Stimulated activated CD4-positive, alpha-beta T cell treated with anti-CD3 and anti-CD28 coated beads, TNF-alpha, amount 100 ng/mL, for 24 hours (primary cell): Measurements from ENCODE around the gene DDX39A.
"Not testable (repeated sequence)": the region's sequence is repeated elsewhere in the genome, so short reads cannot be mapped to it uniquely, and the experiment has no call there.

Experiments
- DNase-seq, 3 experiments: peaks; one replicate each; pipeline ENCODE4 v3.0.0-alpha.2; 2020; ENCODE audit warnings: low read depth in 3 of 3

Gene DDX39A

DNA sequence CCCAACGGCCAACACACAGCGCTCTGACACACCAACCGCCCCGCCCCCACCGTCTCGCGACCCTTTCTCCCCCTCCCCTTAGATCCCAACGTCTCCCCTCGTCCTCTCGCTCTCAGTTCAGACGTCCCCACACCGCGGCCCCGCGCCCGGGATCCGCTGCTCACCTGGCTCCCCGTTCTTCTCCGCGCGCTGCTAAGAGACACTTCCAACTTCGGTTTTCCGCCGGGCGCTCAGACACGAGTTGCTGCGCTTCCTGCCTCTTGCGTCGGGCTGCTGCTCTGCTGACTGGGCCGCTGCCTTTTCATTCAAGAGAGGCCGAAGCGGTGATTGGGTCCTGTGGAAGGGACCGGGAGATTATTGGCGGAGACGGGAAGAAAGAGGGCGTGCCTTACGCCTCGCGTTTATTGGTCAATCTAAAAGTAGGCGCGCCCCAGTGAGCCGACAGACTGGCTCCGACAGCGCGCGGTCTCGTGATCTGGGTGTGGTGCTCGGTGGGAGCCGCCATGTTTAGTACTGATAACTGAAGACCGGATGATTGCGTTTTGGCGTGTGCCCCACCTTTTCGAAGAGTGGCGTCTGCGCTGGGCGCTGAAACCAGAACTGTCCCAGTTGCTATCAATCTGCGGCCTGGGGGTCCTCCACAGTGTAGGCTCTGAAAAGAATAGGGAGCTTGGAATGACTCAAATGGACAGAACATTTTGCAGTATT lies at the start of gene DDX39A:
Gene DDX39A, minus strand, starts transcription at position 236 of the 708 bp plus-strand sequence. CDS start 6,121 bp downstream, outside the sequence.
- DNase-seq, result peak; percentile 93 to 96 (median 95)

- DNase-seq, result no peak
Measured at GRCh38 chr19:14467816-14468215, 48.7 kb upstream of the DDX39A start.

DNA sequence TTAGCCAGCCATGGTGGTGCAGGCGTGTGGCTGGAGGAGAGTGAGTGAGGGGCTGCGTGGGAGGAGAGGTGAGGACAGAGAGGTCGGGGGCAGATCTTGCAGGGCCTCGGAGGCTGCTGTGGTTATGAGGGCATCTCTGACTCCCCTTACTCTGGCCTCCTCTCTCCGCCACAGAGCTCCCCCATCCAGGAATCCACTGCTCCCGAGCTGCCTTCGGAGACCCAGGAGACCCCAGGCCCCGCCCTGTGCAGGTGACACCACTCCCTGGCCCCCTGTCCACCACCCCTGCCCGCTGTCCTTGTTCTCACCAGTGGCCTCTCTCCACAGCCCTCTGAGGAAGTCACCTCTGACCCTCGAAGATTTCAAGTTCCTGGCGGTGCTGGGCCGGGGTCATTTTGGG lies 48.2 kb upstream of the DDX39A start:
- DNase-seq, result no peak

- no peak for DNase-seq
Measured at GRCh38 chr19:14463747-14464146, 44.6 kb upstream of the DDX39A start.

DNA sequence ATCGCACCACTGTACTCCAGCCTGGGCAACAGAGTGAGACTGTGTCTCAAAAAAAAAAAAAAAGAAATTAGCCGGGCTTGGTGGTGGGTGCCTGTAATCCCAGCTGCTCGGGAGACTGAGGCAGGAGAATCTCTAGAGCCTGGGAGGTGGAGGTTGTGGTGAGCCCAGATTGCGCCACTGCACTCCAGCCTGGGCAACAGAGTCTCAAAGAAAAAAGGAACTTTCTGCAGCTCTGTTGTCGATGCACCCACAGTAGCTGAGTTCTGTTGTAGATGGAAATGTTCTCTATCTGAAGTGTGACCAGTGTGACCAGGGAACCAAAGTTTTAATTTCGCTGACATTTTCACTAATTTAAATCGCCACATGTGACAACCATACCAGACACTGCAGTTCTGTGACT lies 43.3 kb upstream of the DDX39A start:
- DNase-seq, result not testable (repeated sequence)

DNA sequence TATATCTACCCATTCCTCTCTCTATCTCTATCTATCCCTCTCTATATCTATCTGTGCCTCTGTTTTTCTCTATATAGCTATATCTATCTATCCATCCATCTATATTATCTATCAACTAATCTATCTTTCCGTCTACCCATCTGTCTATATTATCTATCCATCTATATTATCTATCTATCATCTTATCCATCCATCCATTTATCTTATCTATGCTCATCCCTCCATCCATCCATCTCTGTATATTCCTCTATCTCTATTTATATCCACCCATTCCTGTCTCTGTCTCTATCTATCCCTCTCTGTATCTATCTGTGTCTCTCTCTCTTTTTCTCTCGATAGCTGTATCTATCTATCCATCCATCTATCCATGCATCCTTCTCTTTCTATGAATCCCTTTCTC lies 41.8 kb upstream of the DDX39A start:
- no peak for DNase-seq

DNA sequence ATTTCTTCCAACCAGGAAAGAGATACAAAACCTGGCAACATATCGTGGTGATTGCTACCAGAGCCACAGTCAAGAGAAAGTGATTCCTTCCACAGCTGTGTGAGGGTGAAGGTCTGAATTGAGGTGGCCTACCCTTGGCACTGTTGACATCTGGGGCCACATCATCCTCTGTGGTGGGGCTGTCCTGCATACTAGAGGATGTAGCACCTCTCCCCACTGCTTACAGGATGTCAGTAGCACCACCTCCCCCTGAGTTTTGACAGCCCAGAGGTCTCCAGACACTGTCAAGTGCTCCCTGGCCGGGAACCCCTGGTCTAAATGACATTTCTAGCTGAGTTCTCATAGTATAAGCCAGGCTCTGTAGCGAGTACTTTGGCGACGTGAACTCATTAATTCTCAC lies 40.6 kb upstream of the DDX39A start:
- no peak for DNase-seq

GRCh38 chr19:14452303-14452702 lies 33.2 kb upstream of the DDX39A start:
- not testable (repeated sequence) for DNase-seq

GRCh38 chr19:14450876-14451275 lies 31.7 kb upstream of the DDX39A start:
- no peak for DNase-seq

- peak in 2 of 3 experiments; percentile 43 to 83 for DNase-seq
Measured at GRCh38 chr19:14450168-14450874, 31.2 kb upstream of the DDX39A start.

- no peak for DNase-seq
Measured at GRCh38 chr19:14449321-14449720, 30.2 kb upstream of the DDX39A start.

DNA sequence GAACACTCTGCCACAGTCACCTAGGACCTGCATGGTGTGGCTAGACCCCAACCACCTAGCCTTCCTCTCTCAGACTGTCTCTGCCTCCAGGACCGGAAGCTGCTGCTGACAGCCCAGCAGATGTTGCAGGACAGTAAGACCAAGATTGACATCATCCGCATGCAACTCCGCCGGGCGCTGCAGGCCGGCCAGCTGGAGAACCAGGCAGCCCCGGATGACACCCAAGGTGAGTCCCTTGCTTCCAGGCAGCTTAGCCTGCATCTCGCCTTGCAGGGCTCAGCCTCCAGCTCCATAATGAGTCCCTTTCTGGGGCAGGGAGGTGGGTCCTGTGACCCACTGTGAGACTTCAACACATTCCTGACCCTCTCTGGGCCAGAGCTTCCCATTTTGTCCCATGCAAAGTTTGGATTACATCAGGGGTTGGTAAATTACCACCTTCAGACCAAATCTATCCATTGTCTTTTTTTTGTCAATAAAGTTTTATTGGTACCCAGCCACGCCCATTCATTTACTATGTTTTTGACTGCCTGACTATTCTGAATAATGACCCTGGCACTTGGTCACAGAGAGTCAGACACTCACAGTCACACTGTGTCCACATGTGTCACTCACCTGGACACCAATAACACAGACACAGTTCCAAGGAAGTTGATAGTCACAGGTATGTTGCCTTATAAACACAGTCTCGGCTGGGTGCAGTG lies 27.3 kb upstream of the DDX39A start:
- no peak for DNase-seq

DNA sequence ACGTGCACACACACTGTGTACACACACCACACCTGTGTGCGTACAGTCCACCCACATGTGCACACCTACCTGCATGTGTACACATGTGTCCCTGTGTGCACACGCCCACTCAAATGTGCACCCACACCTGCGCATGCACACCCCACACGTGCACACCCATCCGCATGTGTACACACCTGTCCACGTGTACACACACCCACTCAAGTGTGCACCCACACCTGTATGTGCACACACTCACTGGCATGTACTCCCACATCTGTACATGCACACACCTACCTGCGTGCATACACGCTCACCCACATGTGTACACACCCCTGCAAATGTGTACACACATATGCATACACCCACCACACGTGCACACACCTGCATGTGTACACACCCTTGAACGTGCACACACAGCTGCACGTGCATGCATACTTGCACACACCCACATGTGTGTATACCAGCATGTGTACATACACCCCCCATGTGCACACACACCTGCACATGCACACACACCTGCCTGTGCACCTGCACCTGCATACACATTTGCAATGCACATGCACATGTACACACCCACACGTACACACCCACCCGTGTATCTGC lies 24.6 kb upstream of the DDX39A start:
- no peak for DNase-seq

DNA sequence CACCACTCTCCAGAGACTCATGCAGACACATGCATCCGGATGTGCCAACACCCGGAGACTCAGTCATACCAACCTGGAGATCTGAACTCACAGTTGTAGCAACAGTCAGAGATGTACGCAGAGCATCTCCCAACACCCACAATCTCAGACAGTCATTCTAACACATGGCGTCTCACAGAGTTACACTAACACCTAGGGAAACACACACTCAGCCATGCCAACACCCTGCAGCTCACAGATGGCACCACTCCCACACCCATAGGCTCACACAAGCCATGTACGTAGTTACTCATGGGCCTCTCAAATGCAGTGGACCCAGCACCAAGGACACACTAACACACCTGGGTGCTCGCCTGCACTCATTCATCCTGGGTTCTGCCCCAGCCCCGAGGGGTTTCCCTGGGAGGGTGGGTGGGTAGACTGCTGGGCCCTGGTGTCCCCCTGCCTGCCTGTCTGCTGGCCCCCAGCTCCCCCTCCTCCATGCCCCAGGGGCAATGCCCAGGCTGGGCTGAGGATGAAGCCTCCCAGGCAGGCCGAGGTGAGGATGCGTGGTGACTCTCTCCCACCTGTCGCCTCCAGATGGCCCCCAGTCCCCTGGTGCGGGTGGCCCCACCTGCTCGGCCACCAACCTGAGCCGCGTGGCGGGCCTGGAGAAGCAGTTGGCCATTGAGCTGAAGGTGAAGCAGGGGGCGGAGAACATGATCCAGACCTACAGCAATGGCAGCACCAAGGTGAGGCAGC lies 23.9 kb upstream of the DDX39A start:
- no peak for DNase-seq

DNA sequence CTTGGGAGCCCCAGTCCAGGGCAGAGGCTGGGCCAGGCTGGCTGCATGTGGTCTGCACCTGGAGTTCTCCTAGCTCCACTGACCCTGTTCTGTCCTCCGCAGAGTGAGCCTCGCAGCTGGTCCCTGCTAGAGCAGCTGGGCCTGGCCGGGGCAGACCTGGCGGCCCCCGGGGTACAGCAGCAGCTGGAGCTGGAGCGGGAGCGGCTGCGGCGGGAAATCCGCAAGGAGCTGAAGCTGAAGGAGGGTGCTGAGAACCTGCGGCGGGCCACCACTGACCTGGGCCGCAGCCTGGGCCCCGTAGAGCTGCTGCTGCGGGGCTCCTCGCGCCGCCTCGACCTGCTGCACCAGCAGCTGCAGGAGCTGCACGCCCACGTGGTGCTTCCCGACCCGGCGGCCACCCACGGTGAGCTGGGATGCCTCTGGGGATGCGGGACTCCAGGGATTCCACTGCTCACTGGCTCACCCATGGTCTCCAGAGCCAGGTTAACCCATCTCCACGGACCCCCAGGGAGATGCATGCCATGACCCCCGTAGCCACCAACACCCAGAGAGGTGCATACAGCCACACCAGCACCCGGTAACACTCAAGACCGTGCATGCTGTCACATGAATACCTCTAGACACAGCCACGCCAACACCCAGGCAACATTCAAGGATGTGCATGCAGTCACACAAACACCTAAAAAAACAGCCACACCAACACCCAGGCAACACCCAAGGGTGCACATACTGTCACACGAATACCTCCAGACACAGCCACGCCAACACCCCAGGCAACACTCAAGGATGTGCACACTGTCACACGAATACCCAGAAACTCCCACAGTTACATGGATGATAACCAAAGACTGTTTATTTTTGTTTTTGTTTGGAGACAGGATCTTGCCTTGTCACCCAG lies 22.1 kb upstream of the DDX39A start:
- DNase-seq, result no peak

GRCh38 chr19:14440049-14440448 lies 20.9 kb upstream of the DDX39A start:
- peak; percentile 56 to 78 (median 70) for DNase-seq

DNA sequence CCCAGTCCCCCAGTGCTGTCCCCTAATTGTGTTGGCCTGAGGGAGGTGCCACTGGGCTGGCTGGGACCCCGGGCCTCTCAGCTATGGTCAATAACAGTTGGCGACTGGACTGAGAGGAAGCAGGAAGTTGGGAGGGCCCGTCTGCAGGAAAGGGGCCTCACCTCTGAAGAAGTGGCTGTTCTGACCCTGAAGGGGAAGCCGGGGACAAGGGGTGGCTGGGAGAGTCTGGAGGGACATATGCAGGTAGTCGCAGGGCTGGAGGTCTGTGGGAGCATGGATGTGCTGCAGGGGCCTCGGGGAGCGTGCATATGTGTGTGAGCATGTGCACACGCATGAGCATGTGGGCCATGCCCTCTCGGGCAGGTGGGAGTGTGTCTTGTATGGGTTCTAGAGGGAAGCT lies 19.9 kb upstream of the DDX39A start:
- no peak for DNase-seq

DNA sequence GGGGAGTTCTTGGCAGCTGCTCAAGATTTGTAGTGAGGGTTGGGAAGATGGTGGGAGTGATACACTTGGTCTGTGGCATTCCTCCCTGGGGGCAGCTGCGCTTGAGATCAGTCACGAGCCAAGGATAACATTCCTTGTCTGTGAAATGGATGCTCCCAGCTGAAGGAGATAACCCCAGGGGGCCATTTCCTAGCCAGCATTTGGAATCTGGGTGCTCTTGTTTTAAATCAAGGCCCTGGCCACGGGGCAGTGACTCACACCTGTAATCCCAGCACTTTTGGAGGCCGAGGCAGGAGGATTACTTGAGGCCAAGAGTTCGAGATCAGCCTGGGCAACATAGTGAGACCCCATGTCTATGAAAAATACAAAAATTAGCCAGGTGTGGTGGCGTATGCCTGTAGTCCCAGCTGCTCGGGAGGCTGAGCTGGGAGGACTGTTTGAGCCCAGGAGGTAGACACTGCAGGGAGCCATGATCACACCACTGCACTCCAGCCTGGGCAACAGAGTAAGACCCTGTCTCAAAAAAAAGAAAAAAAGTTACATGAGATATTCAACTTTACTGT lies 18.5 kb upstream of the DDX39A start:
- DNase-seq, result no peak

GRCh38 chr19:14435320-14436050 lies 16.3 kb upstream of the DDX39A start:
- no peak for DNase-seq
